SK-N-DZ (cell line): ENCODE measurements around the gene NOP16.
A peak's percentile ranks its signal among the peaks of the same experiment; 100 is the strongest.

Source experiments
- DNase-seq: peaks from one replicate; pipeline ENCODE4 v3.0.0-alpha.2; 2015; ENCODE audit warnings: low spot score

Gene NOP16

GRCh38 chr5:176386491-176386890 is 1.9 kb downstream of the NOP16 start:
- DNase-seq, result no peak

DNA sequence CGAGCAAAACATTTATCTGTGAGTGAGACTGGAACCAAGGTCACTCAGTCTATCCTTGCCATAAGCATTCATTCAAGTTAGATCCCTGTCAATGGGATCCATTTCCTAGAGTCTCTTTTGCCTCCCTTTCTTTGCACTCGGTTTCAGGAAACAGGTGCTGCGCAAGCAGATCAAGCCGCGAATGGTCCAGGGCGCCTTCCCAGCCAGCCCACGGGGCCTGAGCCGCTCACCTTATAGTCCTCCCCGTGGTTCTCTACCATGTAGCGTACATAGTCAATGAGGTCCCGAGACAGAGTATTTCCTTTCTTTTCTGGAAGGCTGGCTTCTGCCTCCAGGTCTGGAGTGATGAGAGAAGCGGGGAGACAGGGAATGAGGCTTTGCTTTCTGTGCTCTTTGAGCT is 3.4 kb downstream of the NOP16 start:
- DNase-seq, result no peak

DNA sequence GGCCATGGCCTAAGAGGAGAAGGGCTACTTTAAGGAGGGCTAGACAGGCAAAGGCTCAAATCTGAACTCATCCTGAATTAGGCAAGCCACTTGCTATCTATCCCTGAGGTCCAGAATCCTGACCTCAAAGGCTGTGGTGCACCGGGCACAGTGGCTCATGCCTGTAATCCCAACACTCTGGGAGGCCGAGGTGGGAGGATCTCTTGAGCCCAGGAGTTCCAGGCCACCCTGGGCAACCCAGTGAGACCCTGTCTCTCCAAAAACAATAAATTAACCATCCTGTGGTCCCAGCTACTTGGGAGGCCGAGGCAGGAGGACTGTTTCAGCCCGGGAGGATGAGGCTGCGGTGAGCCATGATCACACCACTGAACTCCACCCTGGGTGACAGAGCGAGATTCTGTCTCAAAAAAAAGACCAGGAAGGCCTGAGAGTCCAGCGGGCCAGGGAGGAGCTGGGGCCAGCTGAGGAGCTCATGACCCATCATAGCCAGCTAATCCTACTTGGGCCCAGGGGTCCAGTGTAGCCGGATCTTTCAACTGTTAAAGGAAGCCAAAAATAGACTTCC is 4.0 kb downstream of the NOP16 start:
- no peak for DNase-seq

GRCh38 chr5:176383961-176384360 is 4.4 kb downstream of the NOP16 start:
- no peak for DNase-seq

- no peak for DNase-seq
These were observed 5.0 kb downstream of the NOP16 start for GRCh38 chr5:176383248-176383905.

DNA sequence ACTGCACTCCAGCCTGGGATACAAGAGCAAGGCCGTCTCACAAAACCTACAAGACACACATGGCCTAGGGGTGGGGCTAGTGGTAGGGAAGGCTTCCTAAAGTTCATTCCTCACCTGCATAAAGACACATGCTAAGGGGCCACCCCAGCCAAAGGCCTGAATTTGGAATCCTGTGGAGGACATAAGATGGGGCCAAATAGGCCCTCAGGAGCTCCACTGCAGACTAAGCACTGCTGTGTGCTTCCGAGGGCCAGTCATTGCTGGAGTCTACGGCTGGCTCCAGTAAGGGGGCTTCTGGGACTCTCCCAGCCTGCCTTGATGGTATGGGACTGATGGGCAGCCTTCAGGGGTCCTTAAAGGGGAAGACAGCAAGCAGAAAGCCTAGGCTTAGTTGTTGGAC is 5.7 kb downstream of the NOP16 start:
- no peak for DNase-seq

GRCh38 chr5:176381979-176382378 is 6.4 kb downstream of the NOP16 start:
- DNase-seq, result no peak

- DNase-seq, result no peak
These were observed 7.0 kb downstream of the NOP16 start for GRCh38 chr5:176381423-176381822.

GRCh38 chr5:176379881-176380280 is 8.5 kb downstream of the NOP16 start:
- no peak for DNase-seq

DNA sequence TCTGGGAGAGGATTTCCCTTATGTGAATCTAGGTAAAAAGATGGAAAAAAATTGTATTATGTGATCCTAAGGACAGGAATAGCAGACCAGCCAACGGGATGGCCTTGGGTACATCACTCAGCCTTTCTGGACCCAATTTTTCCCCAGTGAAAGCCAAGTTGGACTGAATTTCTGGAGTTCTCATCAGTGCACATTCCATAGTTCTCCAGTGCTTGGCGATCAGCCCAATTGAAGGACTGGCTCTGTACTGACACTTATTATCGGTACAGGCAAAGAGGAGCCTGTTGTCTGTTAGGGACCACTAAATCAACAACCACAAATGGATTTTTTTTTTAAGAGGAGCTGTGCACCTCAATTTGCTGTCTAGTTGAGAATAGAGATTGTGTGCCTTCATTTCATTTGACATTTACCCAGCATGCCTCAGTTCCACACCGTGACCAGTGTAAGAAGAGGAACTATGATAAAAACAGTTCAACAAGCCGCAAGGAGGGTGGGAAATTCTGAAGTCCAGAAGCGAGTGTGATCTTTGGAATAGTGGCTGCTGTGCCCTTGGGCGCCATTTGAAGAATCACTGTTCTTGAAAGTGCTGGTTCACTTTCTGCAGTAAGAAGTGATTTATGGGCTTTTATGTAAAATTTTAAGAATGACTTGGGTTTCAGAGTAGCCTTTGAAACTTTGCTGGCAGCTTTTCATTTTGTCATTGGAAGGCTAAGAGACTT is 15.1 kb downstream of the NOP16 start:
- no peak for DNase-seq

- DNase-seq, result no peak
These were observed 16.5 kb downstream of the NOP16 start for GRCh38 chr5:176371621-176372539.

DNA sequence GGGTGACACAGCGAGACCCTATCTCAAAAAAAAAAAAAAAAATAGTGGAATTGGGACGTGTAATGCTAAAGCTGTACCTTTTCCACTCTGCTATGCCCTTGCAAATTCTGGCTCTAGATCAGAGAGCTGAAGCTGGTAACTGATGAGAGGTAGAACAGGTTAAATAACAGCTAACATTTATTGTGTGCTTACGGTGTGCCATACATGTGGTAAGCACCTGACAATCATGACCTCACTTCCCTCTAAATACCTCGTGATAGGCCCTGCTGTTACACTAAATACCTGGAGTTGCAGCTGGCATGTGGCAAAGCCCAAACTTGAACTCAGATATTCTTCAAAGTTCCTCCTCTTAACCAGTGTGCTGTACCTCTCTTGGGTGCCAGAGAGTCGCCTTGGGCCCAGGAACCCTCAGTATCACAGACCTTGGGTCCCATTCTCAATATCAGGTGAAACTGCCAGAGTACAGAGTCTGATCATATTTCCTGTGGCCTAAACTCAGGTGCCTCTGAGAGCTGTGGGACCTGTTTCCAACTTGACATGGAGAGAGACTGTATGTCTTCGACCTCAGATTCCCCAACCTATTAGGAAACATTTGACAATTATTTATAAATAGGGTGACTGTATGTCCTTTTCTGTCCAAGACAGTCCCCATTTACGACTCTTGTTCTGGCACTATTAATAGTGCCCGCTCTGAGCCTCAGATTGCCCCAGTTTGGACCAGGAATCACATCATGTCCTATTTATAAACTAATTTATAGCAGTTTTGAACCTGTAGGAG is 18.3 kb downstream of the NOP16 start:
- no peak for DNase-seq

- no peak for DNase-seq
These were observed 19.7 kb downstream of the NOP16 start for GRCh38 chr5:176368726-176369125.

DNA sequence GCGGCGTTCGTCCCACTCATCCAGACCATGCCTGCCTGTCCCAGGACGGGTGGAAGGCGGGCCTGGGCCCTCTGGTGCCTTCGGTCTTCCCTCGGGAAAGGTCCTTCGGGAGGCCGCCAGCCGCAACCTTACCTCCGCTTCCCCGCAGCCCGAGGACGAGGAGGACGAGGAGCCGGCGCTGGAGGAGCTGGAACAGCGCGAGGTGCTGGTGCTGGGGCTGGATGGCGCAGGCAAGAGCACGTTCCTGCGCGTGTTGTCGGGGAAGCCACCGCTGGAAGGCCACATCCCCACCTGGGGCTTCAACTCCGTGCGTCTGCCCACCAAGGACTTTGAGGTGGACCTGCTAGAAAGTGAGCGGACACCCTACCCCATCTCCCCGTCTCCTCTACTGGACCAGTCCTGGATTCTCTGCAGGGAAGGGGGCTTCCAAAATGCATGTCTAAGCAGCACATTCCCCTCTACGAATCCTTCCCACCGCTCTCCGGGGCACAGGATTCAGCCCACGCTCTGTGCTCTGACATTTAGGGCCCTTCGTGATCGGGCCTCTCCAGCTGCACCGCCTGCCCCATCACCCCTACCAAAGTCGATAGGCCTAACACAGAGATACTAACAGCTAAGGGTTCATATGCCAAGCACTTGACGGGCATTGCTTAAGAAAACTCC is 22.0 kb downstream of the NOP16 start:
- no peak for DNase-seq

DNA sequence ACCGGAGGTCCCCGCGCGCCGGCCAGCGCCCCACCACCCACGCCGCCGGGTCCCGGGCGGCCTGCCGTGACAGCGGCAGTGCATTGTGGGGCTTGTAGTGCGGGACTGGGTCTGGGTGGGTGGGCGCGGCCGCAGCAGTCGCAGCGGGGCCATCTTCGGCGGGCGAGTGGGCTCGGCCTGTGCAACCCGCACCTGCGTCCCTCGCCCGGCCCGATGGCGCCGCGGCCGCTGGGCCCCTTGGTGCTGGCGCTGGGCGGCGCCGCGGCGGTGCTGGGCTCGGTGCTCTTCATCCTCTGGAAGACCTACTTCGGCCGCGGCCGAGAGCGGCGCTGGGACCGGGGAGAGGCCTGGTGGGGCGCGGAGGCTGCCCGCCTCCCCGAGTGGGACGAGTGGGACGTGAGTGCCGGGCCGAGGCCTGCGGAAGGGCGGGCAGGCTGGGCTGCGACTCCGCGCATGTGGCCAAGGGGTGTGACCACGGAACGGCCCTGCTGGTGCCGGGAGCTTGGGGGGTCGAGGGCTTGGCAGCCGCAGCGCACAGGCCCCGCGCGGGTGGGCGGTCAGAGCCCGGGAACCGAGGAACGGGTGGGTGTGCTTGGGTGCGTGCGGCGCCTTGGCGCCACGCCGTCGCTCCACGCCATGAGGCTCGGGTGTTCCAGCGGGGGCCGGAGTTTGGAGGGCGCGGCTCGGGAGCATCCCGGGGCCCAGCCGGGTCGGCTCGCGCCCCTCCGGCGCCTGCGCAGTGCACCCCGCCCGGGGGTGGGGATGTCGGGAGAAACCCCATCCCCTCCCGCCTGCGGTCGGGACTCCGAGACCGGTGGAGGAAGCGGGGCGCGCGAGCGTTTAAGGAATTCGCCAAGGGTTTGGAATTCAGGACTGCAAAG is 22.8 kb downstream of the NOP16 start, which contains the start of gene ARL10:
Gene ARL10 (plus strand): TSS at position 137 of the 881 bp plus-strand sequence. CDS start 77 bp downstream, at position 214.
- DNase-seq, result peak; percentile 64

- DNase-seq, result no peak
These were observed 23.5 kb downstream of the NOP16 start for GRCh38 chr5:176364765-176365350.

DNA sequence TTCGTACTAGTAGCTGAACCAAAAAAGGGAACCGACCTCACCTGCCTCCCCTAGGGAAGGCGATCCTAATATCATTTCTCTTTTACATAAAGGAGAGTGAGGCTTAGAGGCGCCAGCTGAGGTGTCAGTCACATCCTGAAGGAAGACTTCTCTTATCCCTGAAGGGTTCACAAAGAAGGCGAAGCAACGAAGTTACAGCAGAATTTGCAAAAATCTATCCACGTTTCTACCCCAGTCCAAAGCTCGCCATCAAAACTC is 26.2 kb downstream of the NOP16 start:
- no peak for DNase-seq

DNA sequence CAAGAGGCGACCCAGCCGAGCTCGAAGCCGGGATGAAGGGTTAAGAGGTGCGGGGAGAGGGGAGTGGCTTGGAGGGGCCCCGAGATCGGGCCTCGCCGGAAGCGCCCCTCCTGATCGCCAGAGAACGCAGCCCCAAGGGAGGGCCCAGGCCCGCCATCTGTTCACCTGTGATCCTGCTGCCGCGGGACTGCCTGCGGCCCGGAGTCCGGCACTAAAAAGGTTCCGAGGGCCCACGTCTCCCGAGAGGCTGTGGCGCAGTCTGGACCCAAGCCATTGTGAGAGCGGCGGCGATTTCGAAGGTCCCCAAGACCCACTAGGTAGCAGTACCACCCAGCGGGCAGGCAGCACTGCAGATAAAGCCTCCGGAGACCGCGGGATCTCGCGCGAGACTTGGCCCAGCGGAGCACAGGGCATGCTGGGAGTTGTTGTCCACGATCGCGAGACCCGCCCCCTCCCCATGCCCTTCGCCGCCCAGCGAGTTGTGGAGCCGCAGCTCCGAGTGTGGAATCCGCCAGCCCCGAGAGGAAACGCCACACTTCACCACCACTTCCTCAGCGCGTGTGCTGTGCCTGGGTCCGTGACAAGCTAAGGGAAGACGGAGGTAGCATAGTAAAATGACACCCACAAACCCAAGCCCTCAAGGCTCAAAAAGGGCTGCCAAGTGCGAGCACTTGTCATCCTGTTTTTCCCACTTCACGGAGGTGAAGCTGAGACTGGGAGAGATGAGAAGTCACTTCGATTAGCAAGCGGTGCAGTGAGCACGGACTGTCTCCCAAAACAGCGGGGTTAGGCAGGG is 26.8 kb downstream of the NOP16 start, which contains the start of gene KIAA1191:
Gene KIAA1191 (minus strand): TSS at position 328 of the 796 bp plus-strand sequence. CDS start 2,256 bp downstream, outside the sequence.
- DNase-seq, result peak; percentile 90
